Parathyroid adenoma (tissue), 2 donors: ENCODE measurements around the gene B4GALNT4.

Source experiments
- H2AFZ ChIP-seq: fragments of 300-600 bp; sonication (generic); one replicate; pipeline ENCODE4 v1.7.0; 2017; ENCODE audit warnings: antibody characterized with exemption, mild to moderate bottlenecking
- H3K27ac ChIP-seq: fragments of 300-600 bp; sonication (generic); one replicate; pipeline ENCODE4 v1.7.0; 2017
- H3K27me3 ChIP-seq: fragments of 300-600 bp; sonication (generic); one replicate; pipeline ENCODE4 v1.7.0; 2017; ENCODE audit warnings: low read length; ENCODE audit not compliant: control insufficient read depth, insufficient read depth
- H3K36me3 ChIP-seq: fragments of 300-600 bp; sonication (generic); one replicate; pipeline ENCODE4 v1.7.0; 2017; ENCODE audit warnings: low read length; ENCODE audit not compliant: control insufficient read depth, insufficient read depth
- H3K4me1 ChIP-seq: fragments of 300-600 bp; sonication (generic); one replicate; pipeline ENCODE4 v1.7.0; 2017; ENCODE audit warnings: control low read depth
- H3K4me2 ChIP-seq: fragments of 300-600 bp; sonication (generic); one replicate; pipeline ENCODE4 v1.7.0; 2017; ENCODE audit warnings: low read length
- H3K4me3 ChIP-seq: fragments of 300-600 bp; sonication (generic); one replicate; pipeline ENCODE4 v1.7.0; 2017; ENCODE audit warnings: low read depth, low read length
- H3K79me2 ChIP-seq: fragments of 300-600 bp; sonication (generic); one replicate; pipeline ENCODE4 v1.7.0; 2017; ENCODE audit warnings: control low read depth
- H3K9ac ChIP-seq: fragments of 300-600 bp; sonication (generic); one replicate; pipeline ENCODE4 v1.7.0; 2017; ENCODE audit warnings: mild to moderate bottlenecking
- H3K9me3 ChIP-seq: fragments of 300-600 bp; sonication (generic); one replicate; pipeline ENCODE4 v1.7.0; 2017; ENCODE audit warnings: low read length; ENCODE audit not compliant: control insufficient read depth
- CTCF ChIP-seq: fragments of 300-600 bp; sonication (generic); IDR thresholded peaks from one replicate; pipeline ENCODE4 v1.7.0; 2017; ENCODE audit warnings: antibody characterized with exemption, mild to moderate bottlenecking
- donor health status: primary hyperparathyroidism.

B4GALNT4 gene

GRCh38 chr11:394034-394857 is 24.9 kb downstream of the B4GALNT4 start, which contains the start of gene PKP3:
Gene PKP3 (plus strand): TSS chr11:394209. CDS start chr11:394293, 84 bp downstream.
- H3K36me3 ChIP-seq: no peaks in the 10 kb centered on the region
- H3K4me2 ChIP-seq: peak within 1 kb of the TSS; percentile 74
- H3K9ac ChIP-seq: no peak within 1 kb of the TSS
- peak within 1 kb of the TSS; percentile 53 for H3K4me3 ChIP-seq
- H3K27me3 ChIP-seq: no peaks in the 10 kb centered on the region
- H3K4me1 ChIP-seq: peaks cover 3% of the 10 kb centered on the region
- TF ChIP-seq CTCF: no peak
- peak within 1 kb of the TSS; percentile 59 for H3K27ac ChIP-seq
- H3K9me3 ChIP-seq: no peaks in the 10 kb centered on the region
- no peaks in the 10 kb centered on the region for H3K79me2 ChIP-seq
- peak within 1 kb of the TSS; percentile 74 for H2AFZ ChIP-seq

GRCh38 chr11:394858-395655 is 25.8 kb downstream of the B4GALNT4 start:
- Histone ChIP-seq H3K27me3 (no peaks in the 10 kb centered on the region), H3K4me2 (peak overlapping the region; percentile 74), H3K9ac (no peak overlapping the region), H3K79me2 (no peaks in the 10 kb centered on the region), H2AFZ (no peak overlapping the region), H3K36me3 (no peaks in the 10 kb centered on the region), H3K4me3 (peak overlapping the region; percentile 53), H3K4me1 (peaks cover 3% of the 10 kb centered on the region), H3K9me3 (no peaks in the 10 kb centered on the region), H3K27ac (no peak overlapping the region)
- no peak for TF ChIP-seq CTCF

GRCh38 chr11:395866-396265 is 26.6 kb downstream of the B4GALNT4 start:
- Histone ChIP-seq H3K27me3 (no peaks in the 10 kb centered on the region), H3K9ac (no peak overlapping the region)

GRCh38 chr11:396511-396947 is 27.2 kb downstream of the B4GALNT4 start:
- H3K36me3 ChIP-seq: no peaks in the 10 kb centered on the region
- no peak for TF ChIP-seq CTCF
- H3K9me3 ChIP-seq: no peaks in the 10 kb centered on the region
- H3K27ac ChIP-seq: no peak overlapping the region
- no peak overlapping the region for H3K9ac ChIP-seq
- H3K4me1 ChIP-seq: peaks cover 3% of the 10 kb centered on the region
- no peaks in the 10 kb centered on the region for H3K27me3 ChIP-seq
- H3K4me2 ChIP-seq: no peak overlapping the region
- no peaks in the 10 kb centered on the region for H3K79me2 ChIP-seq
- H3K4me3 ChIP-seq: no peak overlapping the region
- no peak overlapping the region for H2AFZ ChIP-seq

More at GRCh38 chr11:395866-396265, 26.6 kb downstream of the B4GALNT4 start:
- Histone ChIP-seq H3K4me3 (no peak overlapping the region), H3K9me3 (no peaks in the 10 kb centered on the region), H3K4me2 (no peak overlapping the region), H3K36me3 (no peaks in the 10 kb centered on the region), H3K4me1 (peaks cover 3% of the 10 kb centered on the region), H3K27ac (no peak overlapping the region), H2AFZ (no peak overlapping the region), H3K79me2 (no peaks in the 10 kb centered on the region)
- no peak for TF ChIP-seq CTCF
